ENCODE results near the gene GARIN5A.

The GARIN5A gene

DNA sequence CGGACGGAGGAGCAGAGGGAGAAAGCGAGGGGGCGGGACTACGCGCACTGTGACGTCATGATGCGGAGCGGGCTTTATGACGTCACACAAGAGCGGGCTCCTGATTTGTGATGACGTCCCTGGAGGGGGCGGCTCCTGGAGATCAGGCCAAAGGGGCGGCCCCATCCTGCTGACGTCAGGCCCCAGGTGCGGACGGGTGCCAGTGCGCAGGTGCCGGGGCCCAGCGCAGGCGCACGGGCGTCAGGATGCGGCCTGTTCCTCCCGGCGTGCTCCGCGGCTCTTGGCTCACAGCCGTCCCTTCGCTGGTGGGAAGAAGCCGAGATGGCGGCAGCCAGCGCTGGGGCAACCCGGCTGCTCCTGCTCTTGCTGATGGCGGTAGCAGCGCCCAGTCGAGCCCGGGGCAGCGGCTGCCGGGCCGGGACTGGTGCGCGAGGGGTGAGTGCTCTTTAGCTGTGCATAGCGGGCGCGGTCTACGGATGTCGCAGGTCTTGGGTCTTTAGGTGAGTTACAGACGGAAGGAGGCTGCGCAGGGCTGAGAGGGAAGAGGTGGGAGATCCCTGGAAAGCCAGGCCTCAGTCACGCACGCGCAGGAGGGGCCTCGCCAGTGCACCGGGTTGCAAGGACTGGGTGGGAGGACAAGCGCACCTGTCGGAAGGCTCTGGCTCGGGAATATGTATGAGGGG lies at the start of gene GARIN5A, which contains the start of gene EMC10:
TSS of gene GARIN5A (minus strand) at position 625 of the 683 bp plus-strand sequence. CDS start at position 165, 460 bp downstream.
TSS of gene EMC10 (plus strand) at position 284 of the 683 bp plus-strand sequence. CDS start at position 322, 38 bp downstream.
- H3K36me3 ChIP-seq (ENCODE audit: control insufficient read depth, insufficient read depth, low read length, severe bottlenecking), result peaks cover 19% of the 10 kb centered on the region

DNA sequence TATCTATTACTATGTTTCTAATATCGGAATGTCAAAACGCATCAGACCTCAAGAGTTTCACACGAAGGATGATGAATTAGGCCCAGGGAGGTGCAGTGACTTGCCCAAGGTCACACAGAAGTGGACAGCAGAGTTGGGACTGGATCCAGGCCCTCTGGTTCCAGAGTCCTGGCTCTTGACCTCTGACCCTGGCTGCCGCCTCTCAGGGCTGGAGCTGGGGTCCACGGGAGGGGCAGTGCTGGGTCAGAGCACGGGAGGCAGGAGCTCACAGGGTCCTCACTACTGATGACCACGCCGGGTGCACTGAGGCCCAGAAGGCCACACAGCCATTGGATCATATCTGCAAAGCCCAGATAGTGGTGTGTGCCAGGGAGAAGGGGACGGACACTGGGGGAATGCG lies 46.2 kb upstream of the GARIN5A start:
- Histone ChIP-seq H3K9ac (ENCODE audit: low read length) (no peak overlapping the region), H3K9me3 (ENCODE audit: control insufficient read depth, low read length) (no peaks in the 10 kb centered on the region), H3K36me3 (ENCODE audit: control insufficient read depth, insufficient read depth, low read length, severe bottlenecking) (no peaks in the 10 kb centered on the region), H3K27me3 (replicated peaks; ENCODE audit: control insufficient read depth, insufficient read depth, low read length) (peaks cover 5% of the 10 kb centered on the region), H3K4me1 (ENCODE audit: control insufficient read depth, insufficient read depth, low read length) (no peaks in the 10 kb centered on the region), H3K4me3 (ENCODE audit: low read length) (no peak overlapping the region)
- DNase-seq (ENCODE audit: low read depth), result no peak

More for the DNA sequence above, at the start of gene GARIN5A, which contains the start of gene EMC10:
- H3K9ac ChIP-seq (ENCODE audit: low read length), result peak within 1 kb of the TSS; percentile 94
- peaks cover 9% of the 10 kb centered on the region for H3K4me1 ChIP-seq (ENCODE audit: control insufficient read depth, insufficient read depth, low read length)
- DNase-seq (ENCODE audit: low read depth), result peak; percentile 84
- H3K9me3 ChIP-seq (ENCODE audit: control insufficient read depth, low read length), result no peaks in the 10 kb centered on the region
- no peaks in the 10 kb centered on the region for H3K27me3 ChIP-seq (replicated peaks; ENCODE audit: control insufficient read depth, insufficient read depth, low read length)
- peak within 1 kb of the TSS; percentile 99 for H3K4me3 ChIP-seq (ENCODE audit: low read length)

- H3K27me3 ChIP-seq (replicated peaks; ENCODE audit: control insufficient read depth, insufficient read depth, low read length), result peaks cover 5% of the 10 kb centered on the region
- no peak overlapping the region for H3K4me3 ChIP-seq (ENCODE audit: low read length)
- no peak for DNase-seq (ENCODE audit: low read depth)
- no peaks in the 10 kb centered on the region for H3K36me3 ChIP-seq (ENCODE audit: control insufficient read depth, insufficient read depth, low read length, severe bottlenecking)
- H3K9ac ChIP-seq (ENCODE audit: low read length), result no peak overlapping the region
- H3K4me1 ChIP-seq (ENCODE audit: control insufficient read depth, insufficient read depth, low read length), result no peaks in the 10 kb centered on the region
- no peaks in the 10 kb centered on the region for H3K9me3 ChIP-seq (ENCODE audit: control insufficient read depth, low read length)
Observed at GRCh38 chr19:50520822-50521465, 44.3 kb upstream of the GARIN5A start.

- no peak overlapping the region for H3K9ac ChIP-seq (ENCODE audit: low read length)
- DNase-seq (ENCODE audit: low read depth), result no peak
- H3K36me3 ChIP-seq (ENCODE audit: control insufficient read depth, insufficient read depth, low read length, severe bottlenecking), result no peaks in the 10 kb centered on the region
- no peak overlapping the region for H3K4me3 ChIP-seq (ENCODE audit: low read length)
- H3K9me3 ChIP-seq (ENCODE audit: control insufficient read depth, low read length), result no peaks in the 10 kb centered on the region
- peaks cover 2% of the 10 kb centered on the region for H3K27me3 ChIP-seq (replicated peaks; ENCODE audit: control insufficient read depth, insufficient read depth, low read length)
- H3K4me1 ChIP-seq (ENCODE audit: control insufficient read depth, insufficient read depth, low read length), result no peaks in the 10 kb centered on the region
Observed at GRCh38 chr19:50519006-50519575, 42.4 kb upstream of the GARIN5A start.

GRCh38 chr19:50518091-50519005 lies 41.7 kb upstream of the GARIN5A start:
- no peak overlapping the region for H3K9ac ChIP-seq (ENCODE audit: low read length)
- H3K4me1 ChIP-seq (ENCODE audit: control insufficient read depth, insufficient read depth, low read length), result no peaks in the 10 kb centered on the region
- H3K27me3 ChIP-seq (replicated peaks; ENCODE audit: control insufficient read depth, insufficient read depth, low read length), result peaks cover 2% of the 10 kb centered on the region
- no peak for DNase-seq (ENCODE audit: low read depth)
- H3K9me3 ChIP-seq (ENCODE audit: control insufficient read depth, low read length), result no peaks in the 10 kb centered on the region
- H3K4me3 ChIP-seq (ENCODE audit: low read length), result no peak overlapping the region
- H3K36me3 ChIP-seq (ENCODE audit: control insufficient read depth, insufficient read depth, low read length, severe bottlenecking), result no peaks in the 10 kb centered on the region

DNA sequence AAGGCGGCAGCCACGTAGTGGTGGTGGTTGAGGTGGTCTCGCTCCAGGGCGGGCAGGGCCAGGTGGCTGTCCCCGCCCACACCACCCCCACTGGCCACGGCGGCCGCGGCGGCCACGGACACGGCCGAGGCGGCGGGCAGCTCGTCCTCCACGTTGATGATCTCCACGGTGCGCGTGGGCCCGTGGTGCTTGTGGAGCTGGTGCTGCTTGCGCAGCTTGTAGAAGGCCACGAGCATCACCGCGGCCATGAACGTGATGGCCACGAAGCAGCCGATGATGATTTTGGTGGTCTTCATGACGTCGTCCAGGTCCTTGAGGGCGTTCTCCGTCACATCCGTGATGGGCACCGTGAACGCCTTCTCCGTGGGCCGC lies 41.0 kb upstream of the GARIN5A start:
- Histone ChIP-seq H3K36me3 (ENCODE audit: control insufficient read depth, insufficient read depth, low read length, severe bottlenecking) (no peaks in the 10 kb centered on the region), H3K9me3 (ENCODE audit: control insufficient read depth, low read length) (no peaks in the 10 kb centered on the region), H3K4me3 (ENCODE audit: low read length) (no peak overlapping the region), H3K9ac (ENCODE audit: low read length) (no peak overlapping the region), H3K27me3 (replicated peaks; ENCODE audit: control insufficient read depth, insufficient read depth, low read length) (peaks cover 2% of the 10 kb centered on the region), H3K4me1 (ENCODE audit: control insufficient read depth, insufficient read depth, low read length) (no peaks in the 10 kb centered on the region)
- DNase-seq (ENCODE audit: low read depth), result no peak

GRCh38 chr19:50516964-50517703 lies 40.5 kb upstream of the GARIN5A start:
- no peak overlapping the region for H3K9ac ChIP-seq (ENCODE audit: low read length)
- peaks cover 2% of the 10 kb centered on the region for H3K27me3 ChIP-seq (replicated peaks; ENCODE audit: control insufficient read depth, insufficient read depth, low read length)
- H3K4me1 ChIP-seq (ENCODE audit: control insufficient read depth, insufficient read depth, low read length), result no peaks in the 10 kb centered on the region
- no peak overlapping the region for H3K4me3 ChIP-seq (ENCODE audit: low read length)
- H3K9me3 ChIP-seq (ENCODE audit: control insufficient read depth, low read length), result no peaks in the 10 kb centered on the region
- no peak for DNase-seq (ENCODE audit: low read depth)
- H3K36me3 ChIP-seq (ENCODE audit: control insufficient read depth, insufficient read depth, low read length, severe bottlenecking), result no peaks in the 10 kb centered on the region

- Histone ChIP-seq H3K36me3 (ENCODE audit: control insufficient read depth, insufficient read depth, low read length, severe bottlenecking) (no peaks in the 10 kb centered on the region), H3K9me3 (ENCODE audit: control insufficient read depth, low read length) (no peaks in the 10 kb centered on the region), H3K4me1 (ENCODE audit: control insufficient read depth, insufficient read depth, low read length) (no peaks in the 10 kb centered on the region), H3K9ac (ENCODE audit: low read length) (no peak overlapping the region), H3K4me3 (ENCODE audit: low read length) (no peak overlapping the region), H3K27me3 (replicated peaks; ENCODE audit: control insufficient read depth, insufficient read depth, low read length) (peaks cover 2% of the 10 kb centered on the region)
- DNase-seq (ENCODE audit: low read depth), result no peak
Observed at GRCh38 chr19:50516456-50516855, 39.8 kb upstream of the GARIN5A start.

DNA sequence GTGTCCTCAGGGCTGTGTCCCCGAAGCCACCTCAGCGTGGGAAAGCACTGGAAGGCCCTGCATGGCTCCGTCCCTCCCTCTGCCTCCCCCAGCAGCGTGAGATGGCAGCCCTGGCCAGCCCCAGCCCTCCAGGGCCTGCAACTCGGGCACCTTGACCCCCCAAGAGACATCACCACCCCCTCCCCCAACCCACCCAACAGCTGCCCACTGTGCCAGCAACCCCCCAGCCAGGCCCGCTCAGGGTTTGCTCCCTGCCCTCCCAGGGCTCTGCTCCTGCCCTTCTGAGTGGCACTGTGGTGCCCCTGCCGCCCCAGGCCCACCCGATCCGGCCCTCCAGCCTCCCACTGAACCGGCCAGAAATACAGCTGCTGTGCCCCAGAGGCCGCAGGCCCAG lies 38.5 kb upstream of the GARIN5A start:
- Histone ChIP-seq H3K9ac (ENCODE audit: low read length) (no peak overlapping the region), H3K36me3 (ENCODE audit: control insufficient read depth, insufficient read depth, low read length, severe bottlenecking) (no peaks in the 10 kb centered on the region)
- DNase-seq (ENCODE audit: low read depth), result no peak

GRCh38 chr19:50514346-50515167 lies 37.9 kb upstream of the GARIN5A start:
- peaks cover 8% of the 10 kb centered on the region for H3K4me1 ChIP-seq (ENCODE audit: control insufficient read depth, insufficient read depth, low read length)
- DNase-seq (ENCODE audit: low read depth), result no peak
- no peak overlapping the region for H3K9ac ChIP-seq (ENCODE audit: low read length)

More for the DNA sequence above, 38.5 kb upstream of the GARIN5A start:
- Histone ChIP-seq H3K4me1 (ENCODE audit: control insufficient read depth, insufficient read depth, low read length) (peaks cover 4% of the 10 kb centered on the region), H3K4me3 (ENCODE audit: low read length) (no peak overlapping the region), H3K27me3 (replicated peaks; ENCODE audit: control insufficient read depth, insufficient read depth, low read length) (no peaks in the 10 kb centered on the region), H3K9me3 (ENCODE audit: control insufficient read depth, low read length) (no peaks in the 10 kb centered on the region)

More at GRCh38 chr19:50514346-50515167, 37.9 kb upstream of the GARIN5A start:
- no peaks in the 10 kb centered on the region for H3K36me3 ChIP-seq (ENCODE audit: control insufficient read depth, insufficient read depth, low read length, severe bottlenecking)
- no peaks in the 10 kb centered on the region for H3K9me3 ChIP-seq (ENCODE audit: control insufficient read depth, low read length)
- H3K27me3 ChIP-seq (replicated peaks; ENCODE audit: control insufficient read depth, insufficient read depth, low read length), result no peaks in the 10 kb centered on the region
- H3K4me3 ChIP-seq (ENCODE audit: low read length), result no peak overlapping the region
